ENCODE data around the gene ARSG.

- TF ChIP-seq, protein P1, sequence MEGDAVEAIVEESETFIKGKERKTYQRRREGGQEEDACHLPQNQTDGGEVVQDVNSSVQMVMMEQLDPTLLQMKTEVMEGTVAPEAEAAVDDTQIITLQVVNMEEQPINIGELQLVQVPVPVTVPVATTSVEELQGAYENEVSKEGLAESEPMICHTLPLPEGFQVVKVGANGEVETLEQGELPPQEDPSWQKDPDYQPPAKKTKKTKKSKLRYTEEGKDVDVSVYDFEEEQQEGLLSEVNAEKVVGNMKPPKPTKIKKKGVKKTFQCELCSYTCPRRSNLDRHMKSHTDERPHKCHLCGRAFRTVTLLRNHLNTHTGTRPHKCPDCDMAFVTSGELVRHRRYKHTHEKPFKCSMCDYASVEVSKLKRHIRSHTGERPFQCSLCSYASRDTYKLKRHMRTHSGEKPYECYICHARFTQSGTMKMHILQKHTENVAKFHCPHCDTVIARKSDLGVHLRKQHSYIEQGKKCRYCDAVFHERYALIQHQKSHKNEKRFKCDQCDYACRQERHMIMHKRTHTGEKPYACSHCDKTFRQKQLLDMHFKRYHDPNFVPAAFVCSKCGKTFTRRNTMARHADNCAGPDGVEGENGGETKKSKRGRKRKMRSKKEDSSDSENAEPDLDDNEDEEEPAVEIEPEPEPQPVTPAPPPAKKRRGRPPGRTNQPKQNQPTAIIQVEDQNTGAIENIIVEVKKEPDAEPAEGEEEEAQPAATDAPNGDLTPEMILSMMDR (IDR thresholded peaks at IDR 0.05): no peak
- TF ChIP-seq POLR2A (IDR thresholded peaks at IDR 0.05): no peak
These were observed 31.3 kb downstream of the ARSG start for GRCh38 chr17:68322630-68323029.
